GM12878 (cell line): ENCODE measurements around the gene FKTN. TPM values are rescaled to one million over a fixed set of nuclear protein-coding genes. Genes with fewer than 3 reads are reported as not detected.
A peak's percentile ranks its signal among the peaks of the same experiment; 100 is the strongest.

Experiments
- ATAC-seq: fragments of 200-7000 bp; cut with Tn5 transposase; 3 replicates; pipeline ENCODE4 v1.9.1; 2020; ENCODE audit warnings: mild to moderate bottlenecking, moderate library complexity
- BruUV-seq: library from RNA; stranded (reverse); fragments of 400-500 nt; replicated peaks from 2 replicates; lab custom pipeline; 2021; lab: Mats Ljungman, UMichigan
- CTCF ChIA-PET: fragments of 300-600 bp; sonication (Branson Sonifier 250); formaldehyde crosslinking; extraction: SDS; loops from one replicate; lab custom pipeline; 2021; ENCODE audit warnings: inconsistent platforms; lab: Yijun Ruan, JAX
- POLR2A ChIA-PET: fragments of 350-600 bp; formaldehyde crosslinking; extraction: SDS; loops from one replicate; lab custom pipeline; 2021; ENCODE audit warnings: inconsistent platforms; lab: Charles Lee
- RAD21 ChIA-PET: fragments of 300-600 bp; sonication (Branson Sonifier 250); formaldehyde crosslinking; loops from one replicate; lab custom pipeline; 2023; ENCODE audit warnings: antibody characterized with exemption; ENCODE audit not compliant: unreplicated experiment; lab: Charles Lee
- SMC1A ChIA-PET: fragments of 300-600 bp; sonication (Branson Sonifier 250); formaldehyde crosslinking; loops from one replicate; lab custom pipeline; 2023; ENCODE audit not compliant: unreplicated experiment, uncharacterized antibody; lab: Charles Lee
- DNase-seq: peaks from one replicate; pipeline ENCODE4 v3.0.0-alpha.2; 2011; ENCODE audit warnings: low read depth, low spot score
- FAIRE-seq: peaks from 3 replicates; lab custom pipeline; 2011; peaks lifted over from hg19 to GRCh38; lab: Jason Lieb, UNC
- H2AFZ ChIP-seq: 2 replicates; pipeline ENCODE4 v1.6.0; 2011; ENCODE audit warnings: low read depth, low read length, control low read depth; ENCODE audit not compliant: control insufficient read depth
- H3K27ac ChIP-seq: 2 replicates; pipeline ENCODE4 v1.5.1; 2011; ENCODE audit warnings: control low read depth; ENCODE audit not compliant: control insufficient read depth, insufficient read depth
- H3K27me3 ChIP-seq, 2 experiments: replicated peaks in 1 of 2; 2 replicates each; pipeline versions ENCODE4 v1.6.0 to v1.6.1; 2011; ENCODE audit warnings: low read length in 1 of 2; ENCODE audit not compliant: control insufficient read depth in 2 of 2, insufficient read depth in 2 of 2
- H3K36me3 ChIP-seq, 2 experiments: 2 replicates each; pipeline ENCODE4 v1.5.1; 2011; ENCODE audit warnings: low read length in 1 of 2; ENCODE audit not compliant: control insufficient read depth in 2 of 2, insufficient read depth in 2 of 2
- H3K4me1 ChIP-seq: 2 replicates; pipeline ENCODE4 v1.6.1; 2011; ENCODE audit warnings: mild to moderate bottlenecking, low read length, moderate library complexity, mixed read lengths; ENCODE audit not compliant: control insufficient read depth, insufficient read depth
- H3K4me2 ChIP-seq: 2 replicates; pipeline ENCODE4 v1.6.0; 2011; ENCODE audit warnings: control low read depth; ENCODE audit not compliant: control insufficient read depth, insufficient read depth
- H3K4me3 ChIP-seq: fragments of 200-600 bp; sonication (generic); 2 replicates; pipeline ENCODE4 v1.5.1; 2016
- H3K79me2 ChIP-seq: 2 replicates; pipeline ENCODE4 v1.6.0; 2011; ENCODE audit warnings: low read length; ENCODE audit not compliant: control insufficient read depth, insufficient read depth
- H3K9ac ChIP-seq: 2 replicates; pipeline ENCODE4 v1.8.0; 2011; ENCODE audit warnings: low read length, control low read depth, mixed read lengths; ENCODE audit not compliant: control insufficient read depth, insufficient read depth
- H3K9me3 ChIP-seq: replicated peaks from 3 replicates; pipeline ENCODE4 v1.5.1; 2011; ENCODE audit warnings: mild to moderate bottlenecking, low read length; ENCODE audit not compliant: control insufficient read depth, insufficient read depth
- H4K20me1 ChIP-seq: 2 replicates; pipeline ENCODE4 v1.6.0; 2011; ENCODE audit not compliant: control insufficient read depth, insufficient read depth
- EED ChIP-seq: sonication (generic); IDR thresholded peaks from 2 replicates; pipeline ENCODE4 v1.6.1; 2016; ENCODE audit warnings: antibody characterized with exemption, low read depth
- EP300 ChIP-seq, 2 experiments: fragments of 150-350 bp in 1 of 2; IDR thresholded peaks; 2 replicates each; pipeline ENCODE4 v1.6.1; 2011 to 2012; ENCODE audit warnings: low read depth in 2 of 2, low read length in 2 of 2, borderline replicate concordance in 1 of 2, improper control_type of control experiment in 1 of 2, inconsistent platforms in 1 of 2; ENCODE audit not compliant: control insufficient read depth in 1 of 2
- KLF5 ChIP-seq: fragments of 450-650 bp; IDR thresholded peaks from 2 replicates; pipeline ENCODE4 v1.6.1; 2014; ENCODE audit warnings: mild to moderate bottlenecking; ENCODE audit not compliant: partially characterized antibody
- MTA2 ChIP-seq: fragments of 450-650 bp; IDR thresholded peaks from 2 replicates; pipeline ENCODE4 v1.6.1; 2016; ENCODE audit warnings: low read depth, mild to moderate bottlenecking, moderate library complexity
- NFIC ChIP-seq: IDR thresholded peaks from 2 replicates; pipeline ENCODE4 v1.6.1; 2012; ENCODE audit warnings: low read depth, mild to moderate bottlenecking, inconsistent platforms, low read length, moderate library complexity
- RBBP5 ChIP-seq: fragments of 200-600 bp; sonication (generic); conservative IDR thresholded peaks from 2 replicates; pipeline ENCODE4 v1.6.1; 2016
- SMC3 ChIP-seq: IDR thresholded peaks from 2 replicates; pipeline ENCODE4 v1.6.1; 2011; ENCODE audit warnings: low read length, improper control_type of control experiment, borderline replicate concordance
- ZBED1 ChIP-seq: IDR thresholded peaks from 2 replicates; pipeline ENCODE4 v1.6.1; 2016; ENCODE audit warnings: borderline replicate concordance
- ZNF207 ChIP-seq: fragments of 450-650 bp; IDR thresholded peaks from 2 replicates; pipeline ENCODE4 v1.6.1; 2014; ENCODE audit warnings: antibody characterized with exemption, mild to moderate bottlenecking, borderline replicate concordance
- in situ Hi-C: fragments of 300-500 bp; cut with MboI; formaldehyde crosslinking; loops from 9 replicates; pipeline ENCODE4 v1.14.3; 2018; ENCODE audit warnings: mixed read lengths
- intact Hi-C: fragments of 100-400 bp; cut with micrococcal nuclease; formaldehyde crosslinking; loops from one replicate; pipeline ENCODE4 v1.14.2; 2022; ENCODE audit not compliant: unreplicated experiment
- polyA plus RNA-seq, 11 experiments: library from polyadenylated mRNA; depleted of rRNA in 4 of 11; unstranded in 6 of 11; stranded (reverse) in 5 of 11; fragments of >200 nt; fragmentation: Nextera tagmentation in 4 of 11; fragmentation: Illumina TruSeq in 1 of 11; extraction: Ambion mirVana in 4 of 11; extraction: Trizol in 1 of 11; gene quantifications; 1 replicate in 1 of 11; 2 replicates in 10 of 11; pipeline versions ENCODE4 v1.2.1 to v1.2.3, GENCODE V29; 2011 to 2016; ENCODE audit warnings: inconsistent platforms in 2 of 11, missing spikeins in 2 of 11, low read depth in 1 of 11
- total RNA-seq, 4 experiments: library from RNA; depleted of rRNA in 3 of 4; stranded (reverse); fragments of >200 nt in 3 of 4; fragmentation: Illumina TruSeq in 1 of 4; extraction: Trizol in 1 of 4; gene quantifications; 2 replicates each; pipeline versions ENCODE4 v1.2.1 to v1.2.3, GENCODE V29; 2013 to 2021
- TF ChIP-seq, protein P1 (sequence below): fragments of 450-650 bp; IDR thresholded peaks from 2 replicates; pipeline ENCODE4 v1.6.1; 2016; ENCODE audit warnings: mild to moderate bottlenecking, moderate library complexity, borderline replicate concordance

Gene FKTN
- total and polyA plus RNA-seq, 10 of the 15 experiments (the other 5 are each of a cell fraction or from before 2014, with no cell fraction given): 3.6 to 15.9 (median 10.6) TPM

DNA sequence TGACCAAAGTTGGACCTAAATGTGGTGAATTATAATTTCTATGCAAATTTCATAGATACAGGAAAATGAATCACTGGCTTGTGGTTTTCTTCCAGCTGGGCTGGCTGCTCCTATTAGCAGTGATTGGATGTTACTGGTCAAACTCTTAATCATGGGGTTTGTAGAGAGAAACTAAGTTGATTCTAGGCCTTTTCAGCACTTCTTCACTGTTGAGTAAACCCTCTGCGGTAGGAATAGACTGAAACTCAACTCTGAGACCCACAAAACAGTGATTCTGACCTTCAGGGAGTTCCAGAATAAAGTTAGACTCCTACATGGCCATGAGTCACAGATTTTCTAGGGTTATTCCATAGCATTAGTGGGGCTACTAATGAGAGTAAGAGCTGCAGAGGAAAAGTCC lies 47.9 kb upstream of the FKTN start (continued):
- TF ChIP-seq MTA2: peak; percentile 19; the same call in 1 of the 2 replicates
- no peak for TF ChIP-seq ZNF207
- TF ChIP-seq NFIC: peak; percentile 48; the same call in 1 of the 2 replicates
- 0 out of 2 replicates have a peak, but pooled peaks have one; percentile 36 for TF ChIP-seq EED

DNA sequence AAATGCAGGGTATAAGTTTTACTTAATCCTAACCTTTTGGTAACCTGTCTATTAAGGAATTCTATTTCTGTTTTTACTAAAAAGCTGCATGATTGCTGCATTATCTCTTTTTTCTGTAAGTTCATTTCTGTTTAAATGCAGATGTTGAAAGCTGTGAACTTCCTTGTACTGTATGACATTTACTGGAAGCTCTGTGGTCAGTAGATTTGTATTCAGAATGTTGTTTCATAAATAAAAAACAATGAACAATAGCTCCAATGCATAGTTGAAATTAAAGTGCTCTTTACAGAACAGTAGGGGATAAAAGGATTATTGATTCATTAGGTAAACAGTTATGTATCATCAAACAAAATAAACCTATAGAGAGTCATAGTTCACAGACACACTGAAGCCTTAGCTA lies 46.5 kb upstream of the FKTN start:
- no peaks in the 10 kb centered on the region; the same call in 1 of the 2 replicates for H3K4me1 ChIP-seq
- no peak for TF ChIP-seq EP300 (IDR thresholded peaks at IDR 0.05; ENCODE audit: borderline replicate concordance in 1 of 2, control insufficient read depth in 1 of 2, low read depth in 2 of 2, low read length in 2 of 2)
- TF ChIP-seq, protein P1, sequence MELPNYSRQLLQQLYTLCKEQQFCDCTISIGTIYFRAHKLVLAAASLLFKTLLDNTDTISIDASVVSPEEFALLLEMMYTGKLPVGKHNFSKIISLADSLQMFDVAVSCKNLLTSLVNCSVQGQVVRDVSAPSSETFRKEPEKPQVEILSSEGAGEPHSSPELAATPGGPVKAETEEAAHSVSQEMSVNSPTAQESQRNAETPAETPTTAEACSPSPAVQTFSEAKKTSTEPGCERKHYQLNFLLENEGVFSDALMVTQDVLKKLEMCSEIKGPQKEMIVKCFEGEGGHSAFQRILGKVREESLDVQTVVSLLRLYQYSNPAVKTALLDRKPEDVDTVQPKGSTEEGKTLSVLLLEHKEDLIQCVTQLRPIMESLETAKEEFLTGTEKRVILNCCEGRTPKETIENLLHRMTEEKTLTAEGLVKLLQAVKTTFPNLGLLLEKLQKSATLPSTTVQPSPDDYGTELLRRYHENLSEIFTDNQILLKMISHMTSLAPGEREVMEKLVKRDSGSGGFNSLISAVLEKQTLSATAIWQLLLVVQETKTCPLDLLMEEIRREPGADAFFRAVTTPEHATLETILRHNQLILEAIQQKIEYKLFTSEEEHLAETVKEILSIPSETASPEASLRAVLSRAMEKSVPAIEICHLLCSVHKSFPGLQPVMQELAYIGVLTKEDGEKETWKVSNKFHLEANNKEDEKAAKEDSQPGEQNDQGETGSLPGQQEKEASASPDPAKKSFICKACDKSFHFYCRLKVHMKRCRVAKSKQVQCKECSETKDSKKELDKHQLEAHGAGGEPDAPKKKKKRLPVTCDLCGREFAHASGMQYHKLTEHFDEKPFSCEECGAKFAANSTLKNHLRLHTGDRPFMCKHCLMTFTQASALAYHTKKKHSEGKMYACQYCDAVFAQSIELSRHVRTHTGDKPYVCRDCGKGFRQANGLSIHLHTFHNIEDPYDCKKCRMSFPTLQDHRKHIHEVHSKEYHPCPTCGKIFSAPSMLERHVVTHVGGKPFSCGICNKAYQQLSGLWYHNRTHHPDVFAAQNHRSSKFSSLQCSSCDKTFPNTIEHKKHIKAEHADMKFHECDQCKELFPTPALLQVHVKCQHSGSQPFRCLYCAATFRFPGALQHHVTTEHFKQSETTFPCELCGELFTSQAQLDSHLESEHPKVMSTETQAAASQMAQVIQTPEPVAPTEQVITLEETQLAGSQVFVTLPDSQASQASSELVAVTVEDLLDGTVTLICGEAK: no peak
- no peak for TF ChIP-seq KLF5
- TF ChIP-seq RBBP5: no peak
- no peak for TF ChIP-seq ZBED1
- no peak for TF ChIP-seq SMC3
- TF ChIP-seq, all 136 proteins: peak for 0
- Histone ChIP-seq H2AFZ (no peak overlapping the region), H3K27me3 (no peaks in the 10 kb centered on the region), H3K9ac (no peak overlapping the region), H3K79me2 (peaks cover 7% of the 10 kb centered on the region), H3K9me3 (peaks cover 6% of the 10 kb centered on the region), H3K4me2 (no peak overlapping the region), H3K36me3 (peaks cover 15 to 29% of the 10 kb centered on the region in 2 experiments; a peak in 3 of 4 replicates), H3K4me3 (no peak overlapping the region), H4K20me1 (no peaks in the 10 kb centered on the region), H3K27ac (no peak overlapping the region)
- BruUV-seq: no TSS peak
- ATAC-seq (no peak), DNase-seq (no peak), FAIRE-seq (no peak)
- ChIA-PET POLR2A (interaction anchor here (0.5 to 2.8 kb wide), 3 partner anchors 11 to 64 kb away, joined by 4 to 15 read pairs (median 5); no protein-coding TSS in a partner anchor), RAD21 (interaction anchor here (0.9 to 1.9 kb wide), 7 partner anchors 9 to 61 kb away, joined by 3 to 10 read pairs (median 4); no protein-coding TSS in a partner anchor), SMC1A (interaction anchor here (0.9 to 2.7 kb wide), 9 partner anchors 10 to 99 kb away, joined by 3 to 21 read pairs (median 6); no protein-coding TSS in a partner anchor), CTCF (interaction anchor here (0.9 to 2.6 kb wide), 4 partner anchors 11 to 46 kb away, joined by 3 to 10 read pairs (median 4); no protein-coding TSS in a partner anchor)
- intact Hi-C loops: no loop called here
- in situ Hi-C loops: no loop called here
